ENCODE measurements around the gene RABEP2. TPM values are rescaled to one million over a fixed set of nuclear protein-coding genes. Genes with fewer than 3 reads are reported as not detected.

Gene RABEP2
- polyA plus RNA-seq, 2 of the 4 experiments (the other 2 are of a cell fraction): 6.0 to 13.7 TPM

- FAIRE-seq: no peak
Observed at GRCh38 chr16:28875134-28876018, 49.7 kb downstream of the RABEP2 start.

GRCh38 chr16:28874406-28874805, 50.6 kb downstream of the RABEP2 start:
- Histone ChIP-seq H3K4me2 (no peak overlapping the region), H3K27ac (no peak overlapping the region), H3K4me3 (no peak overlapping the region), H3K9me3 (no peaks in the 10 kb centered on the region), H3K4me1 (peaks cover 19% of the 10 kb centered on the region; the same call in 2 of the 3 replicates)
- DNase-seq (ENCODE audit: low read depth in 1 of 2, low spot score in 1 of 2) (no peak), FAIRE-seq (no peak), ATAC-seq (no peak)
- 100% methylated on average over 4 of the region's 6 CpGs for WGBS (ENCODE audit: missing lambda C conversion rate)
- CTCF ChIA-PET: interaction anchor here (0.7 to 17.8 kb wide), 15 partner anchors 8 to 89 kb away, joined by 3 to 190 read pairs (median 5); partner anchors contain the start of gene NFATC2IP
- no peak for TF ChIP-seq REST (IDR thresholded peaks at IDR 0.05)
- TF ChIP-seq RAD21 (conservative IDR thresholded peaks at IDR 0.05 in 1 of 2, IDR thresholded peaks at IDR 0.05 in 1 of 2): no peak
- no peak for TF ChIP-seq CBX8 (IDR thresholded peaks at IDR 0.05)
- TF ChIP-seq HES2 (IDR thresholded peaks at IDR 0.05): no peak
- no peak for TF ChIP-seq GATA3 (IDR thresholded peaks at IDR 0.05; ENCODE audit: borderline replicate concordance)
- no peak for TF ChIP-seq CBX2 (IDR thresholded peaks at IDR 0.05; ENCODE audit: borderline replicate concordance, low read depth)
- no peak for TF ChIP-seq CEBPB (IDR thresholded peaks at IDR 0.05)
- TF ChIP-seq BCL3 (IDR thresholded peaks at IDR 0.05): no peak
- POLR2A ChIA-PET: interaction anchor here (2.6 kb wide), 1 partner anchor 11 kb away, joined by 9 read pairs; the partner anchor contains the start of gene SH2B1

More at GRCh38 chr16:28875134-28876018, 49.7 kb downstream of the RABEP2 start:
- peak; percentile 36; the same call in 2 of the 3 replicates for TF ChIP-seq CTCF (IDR thresholded peaks at IDR 0.05)
- TF ChIP-seq CBX8 (IDR thresholded peaks at IDR 0.05): no peak
- peak; percentile 40; the same call in 2 of the 3 replicates for TF ChIP-seq SMC3 (IDR thresholded peaks at IDR 0.05)
- TF ChIP-seq RAD21 (conservative IDR thresholded peaks at IDR 0.05 in 1 of 2, IDR thresholded peaks at IDR 0.05 in 1 of 2): peak; percentile 26 to 29; a peak in 2 of 5 replicates
- peak in 1 of 2 experiments; percentile 32 for DNase-seq (ENCODE audit: low read depth in 1 of 2, low spot score in 1 of 2)
- ATAC-seq: peak in 1 of 2 experiments; percentile 21; a peak in 2 of 6 replicates
- H3K9me3 ChIP-seq: no peaks in the 10 kb centered on the region
- ChIA-PET POLR2A (interaction anchor here (0.6 to 2.6 kb wide), 3 partner anchors 12 to 70 kb away, joined by 3 to 9 read pairs (median 5); partner anchors contain the start of gene SH2B1), CTCF (interaction anchor here (0.8 to 17.8 kb wide), 15 partner anchors 9 to 98 kb away, joined by 3 to 190 read pairs (median 4); partner anchors contain the start of gene NFATC2IP)
- 74% methylated on average over 12 of the region's 13 CpGs for WGBS (ENCODE audit: missing lambda C conversion rate)
- no peak overlapping the region for H3K4me3 ChIP-seq
- H3K27ac ChIP-seq: peak overlapping the region in 1 of 2 experiments; percentile 39; a peak in 2 of 6 replicates
- no peak overlapping the region for H3K4me2 ChIP-seq
- peaks cover 23% of the 10 kb centered on the region; the same call in 2 of the 3 replicates for H3K4me1 ChIP-seq

All from A549 (cell line).